GM10847 (cell line): ENCODE data around the gene LHFPL3.

Experiments
- POLR2A ChIP-seq: IDR thresholded peaks from 2 replicates; pipeline ENCODE4 v1.6.1; 2011; ENCODE audit not compliant: insufficient read length; ENCODE audit errors: extremely low read depth

LHFPL3 gene

DNA sequence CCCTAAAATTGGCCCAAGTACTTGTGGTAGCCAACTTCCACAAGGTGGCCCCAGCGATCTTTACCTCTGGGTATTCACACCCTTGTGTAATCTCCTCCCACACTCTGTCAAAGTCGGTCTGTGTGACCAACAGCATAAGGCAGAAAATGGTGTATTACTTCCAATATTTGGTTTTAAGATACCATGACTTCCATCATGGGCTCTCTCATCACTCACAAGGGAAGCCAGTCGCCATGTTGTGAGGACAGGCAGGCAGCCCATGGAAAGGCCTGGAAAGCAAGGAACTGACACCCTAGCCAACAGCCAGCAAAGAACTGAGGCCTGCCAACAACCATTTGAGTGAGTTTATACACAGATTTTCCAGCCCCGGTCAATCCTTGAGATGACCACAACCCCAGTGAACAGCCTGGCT lies 594.6 kb downstream of the LHFPL3 start:
- TF ChIP-seq POLR2A: no peak

DNA sequence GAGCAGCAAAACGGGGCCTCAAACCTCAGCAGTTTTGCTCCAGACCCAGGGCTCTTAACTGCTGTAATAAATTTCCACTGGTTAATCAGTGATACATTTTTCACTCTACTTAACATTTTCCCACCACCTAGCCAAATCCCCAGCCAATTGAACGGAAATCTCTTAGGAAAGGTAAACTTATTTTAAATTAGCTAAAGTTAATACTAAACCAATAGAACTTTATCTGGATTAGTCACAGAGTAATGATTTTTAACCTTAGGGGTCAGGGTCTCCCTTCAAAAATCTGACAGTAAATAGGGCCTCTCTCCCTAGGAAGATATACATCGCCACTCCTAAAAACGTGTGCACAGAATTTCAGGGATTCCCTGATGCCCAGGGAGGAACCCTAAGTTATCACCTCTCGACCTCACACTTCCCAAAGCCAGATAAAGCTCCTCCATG lies 598.2 kb downstream of the LHFPL3 start:
- no peak for TF ChIP-seq POLR2A

DNA sequence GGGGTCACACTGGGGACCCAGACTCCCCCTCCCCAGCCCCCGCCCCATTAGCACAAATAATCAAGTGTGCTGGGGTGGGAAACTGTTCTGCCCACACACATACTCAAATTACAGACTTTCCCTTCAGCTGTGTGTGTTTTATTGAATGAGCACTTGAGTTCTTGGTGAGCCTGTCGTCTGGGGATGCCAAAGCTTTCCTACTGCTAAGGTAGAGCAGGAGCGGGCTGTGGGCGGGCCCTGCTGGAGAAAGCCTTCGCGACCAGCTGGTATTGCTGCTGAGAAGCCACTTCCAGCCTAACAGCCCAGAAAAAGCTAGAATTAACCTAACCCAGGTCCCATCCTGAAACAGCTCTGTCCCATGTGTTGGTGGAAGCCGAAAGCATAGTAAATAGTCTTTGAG lies 598.7 kb downstream of the LHFPL3 start:
- no peak for TF ChIP-seq POLR2A

DNA sequence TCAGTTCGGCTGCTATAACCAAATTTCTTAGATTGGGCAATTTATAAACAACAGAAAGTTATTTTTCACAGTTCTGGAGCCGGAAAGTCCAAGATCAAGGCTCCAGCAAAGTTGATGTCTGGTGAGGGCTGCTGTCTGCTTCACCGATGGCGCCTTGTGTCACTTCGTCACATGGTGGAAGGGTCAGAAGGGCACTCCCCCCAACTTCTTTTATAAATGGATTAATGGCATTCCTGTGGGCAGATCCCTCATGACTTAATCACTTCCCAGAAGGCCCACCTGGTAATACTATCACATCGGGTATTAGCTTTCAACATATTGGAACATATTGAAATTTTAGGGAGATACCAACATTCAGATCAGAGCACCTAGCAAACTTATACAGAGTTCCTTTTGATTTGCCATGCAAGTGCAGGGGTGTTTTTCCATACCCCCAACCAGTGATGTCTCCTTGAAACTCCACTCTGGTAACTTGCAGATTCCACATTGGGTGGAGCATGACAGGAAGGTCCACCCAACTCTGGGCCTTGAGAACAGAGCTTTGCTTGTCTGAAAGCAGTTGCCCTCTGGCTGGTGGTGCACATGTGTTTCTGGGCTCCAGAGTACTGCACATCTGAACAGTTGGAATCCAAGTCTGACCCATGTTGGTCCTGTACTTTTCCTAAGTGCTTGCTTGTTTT lies 600.5 kb downstream of the LHFPL3 start:
- TF ChIP-seq POLR2A: no peak

DNA sequence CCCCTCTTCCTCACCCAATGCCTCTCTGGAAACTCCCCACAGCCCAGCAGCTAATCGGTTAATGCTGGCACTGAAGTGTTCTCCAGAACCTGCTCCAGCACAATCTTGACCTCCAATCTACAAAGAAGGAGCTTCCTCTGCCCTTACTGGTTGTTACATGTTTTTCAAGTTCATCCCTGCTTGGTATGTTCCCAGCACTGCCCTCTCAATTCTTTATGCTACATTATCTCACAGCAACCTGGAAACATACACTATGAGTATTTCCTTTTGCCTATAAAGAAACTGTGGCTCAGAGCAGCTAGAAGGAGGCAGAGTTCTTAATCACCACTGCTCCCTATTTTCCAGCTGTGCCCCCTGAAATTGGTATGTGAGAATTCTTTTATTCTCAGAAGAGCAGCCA lies 601.5 kb downstream of the LHFPL3 start:
- no peak for TF ChIP-seq POLR2A

DNA sequence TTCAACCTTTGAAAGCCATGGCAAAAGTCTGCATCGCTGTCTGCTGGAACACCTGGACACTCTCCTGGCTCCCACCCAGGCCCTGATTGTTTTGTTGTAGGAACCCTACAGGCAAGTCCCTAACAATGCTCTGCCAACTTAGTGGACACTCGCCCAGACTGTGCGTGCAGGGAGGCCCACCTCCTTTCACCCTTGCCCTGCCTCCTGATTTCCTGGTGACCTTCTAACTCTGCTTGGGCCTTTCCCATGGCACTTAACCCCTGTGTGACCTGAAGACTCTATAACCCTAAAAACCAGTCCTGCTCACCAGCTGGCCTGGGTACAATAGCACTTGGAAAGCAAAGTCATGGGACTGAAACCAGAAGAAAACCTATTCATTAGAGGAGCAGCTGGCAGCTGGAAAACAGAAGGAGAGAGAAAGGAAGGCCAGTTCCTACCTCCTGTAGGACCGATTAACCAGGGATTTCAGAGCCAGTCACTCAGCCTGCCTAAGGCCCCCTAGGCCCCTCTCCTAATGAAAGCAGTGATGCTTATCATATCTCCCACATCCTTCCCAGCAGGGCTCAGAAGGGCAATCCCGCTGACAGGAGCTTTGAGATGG lies 602.9 kb downstream of the LHFPL3 start:
- TF ChIP-seq POLR2A: no peak

DNA sequence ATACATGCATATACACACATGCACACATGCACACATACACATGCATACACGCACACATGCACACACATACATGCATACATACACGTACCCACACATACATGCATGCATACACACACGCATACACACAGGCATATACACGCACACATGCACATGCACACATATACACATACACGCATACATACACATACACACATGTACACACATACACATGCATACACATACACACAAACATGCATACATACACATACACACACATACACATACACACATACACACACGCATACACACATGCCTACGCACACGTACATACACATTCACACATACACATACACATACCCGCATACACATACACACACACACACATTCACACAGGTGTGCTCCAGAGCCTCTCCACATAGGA lies 604.6 kb downstream of the LHFPL3 start:
- no peak for TF ChIP-seq POLR2A

DNA sequence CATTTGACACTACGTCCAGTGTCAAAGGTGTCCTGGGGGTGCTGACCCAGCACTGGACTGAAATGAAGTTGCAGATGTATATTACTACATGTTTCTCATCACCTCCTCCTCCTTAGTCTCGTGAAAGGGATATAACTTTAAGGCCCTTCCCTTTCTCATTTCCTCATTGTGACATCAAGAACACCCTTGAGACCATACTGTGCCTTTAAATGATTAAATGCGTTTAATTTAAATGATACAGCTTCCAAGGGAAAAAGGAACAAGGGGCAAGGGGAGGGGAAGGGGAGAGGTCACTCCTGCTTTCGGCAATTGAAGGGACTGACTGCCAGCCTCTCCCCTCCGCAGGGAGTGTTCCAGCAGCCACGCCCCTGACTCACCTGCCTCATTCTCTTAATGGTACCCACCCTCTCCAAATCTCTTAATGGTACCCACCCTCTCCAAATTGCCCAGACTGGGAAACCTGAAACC lies 605.2 kb downstream of the LHFPL3 start:
- no peak for TF ChIP-seq POLR2A

DNA sequence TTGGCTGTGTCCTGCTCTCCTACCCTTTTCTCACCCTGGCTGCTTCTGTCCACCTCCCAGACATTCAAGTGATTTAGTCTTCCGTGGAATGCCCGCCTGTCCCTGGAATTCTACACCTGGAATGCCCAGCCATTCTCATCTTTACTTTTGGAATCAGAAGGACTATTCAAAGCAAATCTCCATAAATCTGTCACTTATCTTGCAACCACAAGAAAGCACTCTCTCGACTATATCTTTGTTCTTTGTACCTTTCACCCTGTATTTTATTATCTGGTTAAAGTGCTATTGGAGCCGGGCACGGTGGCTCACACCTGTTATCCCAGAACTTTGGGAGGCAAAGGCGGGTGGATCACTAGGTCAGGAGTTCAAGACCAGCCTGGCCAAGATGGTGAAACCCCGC lies 606.3 kb downstream of the LHFPL3 start:
- no peak for TF ChIP-seq POLR2A

DNA sequence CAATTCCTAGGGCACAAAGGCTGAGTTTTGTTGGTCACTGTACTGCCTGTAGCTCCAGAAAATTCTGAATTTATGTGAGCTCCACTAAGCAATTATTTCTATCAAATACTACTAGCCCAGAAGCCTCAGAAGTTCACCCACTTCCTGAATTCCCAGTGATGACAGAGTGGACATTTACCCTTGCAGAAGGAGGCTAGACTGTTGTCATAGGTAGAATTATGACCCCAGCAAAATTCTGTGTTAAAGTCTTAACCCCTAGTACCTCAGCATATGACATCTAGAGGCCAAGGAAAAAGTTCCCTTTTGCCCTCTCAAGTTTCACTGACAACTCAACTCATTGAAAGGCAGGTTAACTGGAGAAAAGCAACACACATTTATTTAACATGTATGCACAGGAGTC lies 606.9 kb downstream of the LHFPL3 start:
- no peak for TF ChIP-seq POLR2A

DNA sequence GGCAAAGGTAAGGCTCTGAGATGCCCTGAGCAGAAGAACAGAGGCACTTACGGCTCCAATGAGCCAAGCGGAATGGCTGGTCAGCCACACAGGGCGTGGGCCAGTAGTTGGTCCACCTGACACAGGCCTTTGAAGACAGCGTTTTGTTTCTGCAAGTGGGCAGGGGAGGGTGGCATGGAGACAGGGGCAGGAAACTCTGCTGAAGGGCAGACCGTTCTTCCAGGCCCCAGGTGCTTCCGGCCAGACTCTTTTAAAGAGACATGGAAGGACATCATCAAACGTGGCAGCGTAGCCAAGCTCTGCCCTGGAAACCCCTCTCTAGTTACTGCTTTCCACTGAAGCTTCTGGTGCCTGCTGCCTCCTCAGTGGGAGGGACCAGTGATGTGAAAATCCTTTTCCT lies 608.1 kb downstream of the LHFPL3 start:
- no peak for TF ChIP-seq POLR2A

DNA sequence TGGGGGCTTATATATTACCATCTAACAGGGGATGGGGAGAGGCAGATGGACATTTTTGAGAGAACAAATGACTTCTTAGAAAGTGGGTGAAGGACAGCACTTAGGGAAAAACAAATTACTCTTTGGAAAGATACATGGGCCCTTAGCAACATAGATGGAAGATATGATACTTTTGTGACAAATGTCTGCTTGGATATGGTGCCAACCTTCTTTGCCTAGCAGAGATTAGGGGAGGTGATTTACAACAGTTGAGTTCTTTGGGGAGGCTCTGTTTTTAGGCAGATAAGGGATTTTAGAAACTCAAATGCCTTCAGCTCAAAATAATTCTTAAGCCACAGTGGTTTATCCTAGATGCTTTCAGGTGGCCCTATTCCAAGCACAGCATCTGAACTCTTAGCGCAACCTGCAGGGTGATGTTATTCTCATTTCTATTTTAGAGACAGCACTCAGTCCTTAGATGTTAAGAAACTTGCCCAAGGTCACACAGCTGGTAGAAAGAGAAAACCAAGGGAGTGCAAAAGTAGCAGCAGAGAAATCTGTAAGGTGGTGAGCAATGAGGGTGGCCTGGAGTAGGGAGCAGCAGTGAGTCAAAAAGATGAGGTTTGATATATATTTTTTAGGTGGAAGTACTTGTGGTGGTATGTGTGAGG lies 610.5 kb downstream of the LHFPL3 start:
- TF ChIP-seq POLR2A: no peak

DNA sequence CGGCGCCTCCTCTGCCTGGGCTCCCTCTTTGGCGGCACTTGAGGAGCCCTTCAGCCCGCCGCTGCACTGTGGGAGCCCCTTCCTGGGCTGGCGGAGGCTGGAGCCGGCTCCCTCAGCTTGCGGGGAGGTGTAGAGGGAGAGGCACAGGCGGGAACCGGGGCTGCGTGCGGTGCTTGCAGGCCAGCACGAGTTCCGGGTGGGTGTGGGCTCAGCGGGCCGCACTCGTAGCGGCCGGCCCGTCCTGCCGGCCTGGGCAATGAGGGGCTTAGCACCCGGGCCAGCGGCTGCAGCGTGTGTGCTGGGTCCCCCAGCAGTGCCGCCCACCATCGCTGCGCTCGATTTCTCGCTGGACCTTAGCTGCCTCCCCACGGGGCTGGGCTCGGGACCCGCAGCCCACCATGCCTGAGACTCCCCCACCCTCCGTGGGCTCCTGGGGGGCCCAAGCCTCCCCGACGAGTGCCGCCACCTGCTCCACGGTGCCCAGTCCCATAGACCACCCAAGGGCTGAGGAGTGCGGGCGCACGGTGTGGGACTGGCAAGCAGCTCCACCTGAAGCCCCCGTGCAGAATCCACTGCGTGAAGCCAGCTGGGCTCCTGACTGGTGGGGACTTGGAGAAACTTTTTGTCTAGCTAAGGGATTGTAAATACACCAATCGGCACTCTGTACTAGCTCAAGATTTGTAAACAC lies 611.8 kb downstream of the LHFPL3 start:
- no peak for TF ChIP-seq POLR2A

DNA sequence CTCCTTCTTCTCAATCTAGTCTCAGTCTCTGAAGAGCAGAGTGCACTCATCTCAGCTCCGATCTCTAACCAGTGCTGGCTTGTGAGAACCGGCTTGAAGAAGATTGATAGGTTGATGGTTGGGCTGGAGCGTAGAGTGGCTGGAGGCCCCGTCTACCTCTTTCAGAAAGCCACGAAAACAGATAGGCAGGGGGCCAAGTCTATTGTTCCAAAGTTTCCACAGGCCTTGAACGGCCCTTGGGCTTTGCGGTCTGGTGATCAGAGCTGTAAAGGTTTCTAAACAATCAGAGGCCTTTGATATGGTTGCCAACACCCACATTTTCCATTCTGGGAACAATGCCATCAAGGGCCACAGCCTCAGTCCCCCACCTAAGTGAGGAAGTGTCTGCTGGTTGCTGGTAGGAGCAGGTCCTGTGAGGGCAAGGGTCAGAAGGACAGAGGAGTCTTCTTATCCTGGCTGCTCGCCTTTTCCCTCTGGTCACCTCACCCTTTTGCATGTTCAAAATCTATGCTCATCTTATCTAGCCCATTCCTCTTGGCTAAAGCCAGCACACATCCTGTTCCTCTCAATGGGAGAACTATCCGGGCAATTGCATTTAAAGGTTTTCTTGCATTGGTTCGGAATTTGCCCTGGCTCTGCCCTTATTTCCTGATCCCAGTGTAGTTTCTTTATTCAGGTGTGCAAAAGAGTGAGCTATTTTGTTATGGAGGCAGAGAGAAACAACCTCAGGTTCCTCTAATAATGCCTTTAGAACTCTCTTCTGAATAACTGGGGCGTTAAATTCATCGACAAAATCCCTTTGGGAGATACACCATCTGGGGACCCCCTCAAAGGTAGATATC lies 615.3 kb downstream of the LHFPL3 start:
- no peak for TF ChIP-seq POLR2A

DNA sequence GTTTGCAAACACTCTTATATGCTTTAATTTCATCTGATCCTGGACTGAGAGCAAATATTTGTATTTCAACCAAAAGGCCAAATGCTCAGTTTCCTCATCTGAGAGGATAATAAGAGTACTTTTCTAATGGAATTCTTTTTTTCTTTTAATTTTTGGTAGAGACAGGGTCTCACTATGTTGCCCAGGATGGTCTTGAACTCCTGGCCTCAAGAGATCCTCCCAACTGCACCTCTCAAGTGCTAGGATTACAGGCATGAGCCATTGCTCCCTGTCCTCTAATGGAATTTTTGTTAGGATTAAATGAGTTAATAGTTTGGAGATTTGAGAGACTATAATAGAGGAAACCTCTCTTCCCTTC lies 617.2 kb downstream of the LHFPL3 start:
- TF ChIP-seq POLR2A: no peak

DNA sequence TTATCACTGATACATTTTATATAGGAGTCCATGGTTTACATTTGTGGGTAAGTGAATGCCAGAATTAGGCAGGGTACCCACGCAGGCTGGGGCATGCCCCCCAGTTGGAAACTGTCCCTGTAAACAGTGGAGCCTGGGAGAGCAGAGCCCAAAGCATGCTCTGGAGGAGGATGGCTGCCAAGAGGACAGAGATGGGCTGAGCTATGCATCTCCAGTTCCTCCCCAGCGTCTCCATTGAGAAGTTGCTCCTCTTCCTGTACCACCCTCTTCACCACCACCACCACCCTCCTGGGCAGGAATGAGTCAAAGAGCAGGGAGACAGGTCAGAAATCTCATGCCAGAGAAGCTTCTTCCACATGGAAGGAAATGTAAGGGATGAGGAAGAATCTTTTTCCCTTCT lies 617.9 kb downstream of the LHFPL3 start:
- TF ChIP-seq POLR2A: no peak

DNA sequence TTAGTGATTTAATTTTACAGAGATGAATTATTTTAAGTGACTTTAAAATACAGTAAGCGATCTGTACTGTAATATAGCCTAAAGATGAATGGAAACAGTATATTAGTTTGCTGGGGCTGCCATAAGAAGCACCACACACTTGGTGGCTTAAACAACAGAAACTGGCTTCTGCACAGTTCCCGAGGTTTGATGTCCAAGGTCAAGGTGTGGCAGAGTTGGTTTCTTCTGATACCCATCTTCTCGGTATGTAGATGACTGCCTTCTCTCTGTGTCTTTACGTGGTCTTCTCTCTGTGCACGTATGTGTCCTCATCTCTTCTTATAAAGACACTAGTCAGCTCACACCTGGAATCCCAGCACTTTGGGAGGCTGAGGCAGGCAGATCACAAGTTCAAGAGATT lies 621.6 kb downstream of the LHFPL3 start:
- TF ChIP-seq POLR2A: no peak
